Measurements from ENCODE around the gene ATP8A2. TPM values are rescaled to one million over a fixed set of nuclear protein-coding genes. Genes with fewer than 3 reads are reported as not detected.

Gene ATP8A2
- total RNA-seq, 1 donor from 2014 or later: 1.9 TPM

DNA sequence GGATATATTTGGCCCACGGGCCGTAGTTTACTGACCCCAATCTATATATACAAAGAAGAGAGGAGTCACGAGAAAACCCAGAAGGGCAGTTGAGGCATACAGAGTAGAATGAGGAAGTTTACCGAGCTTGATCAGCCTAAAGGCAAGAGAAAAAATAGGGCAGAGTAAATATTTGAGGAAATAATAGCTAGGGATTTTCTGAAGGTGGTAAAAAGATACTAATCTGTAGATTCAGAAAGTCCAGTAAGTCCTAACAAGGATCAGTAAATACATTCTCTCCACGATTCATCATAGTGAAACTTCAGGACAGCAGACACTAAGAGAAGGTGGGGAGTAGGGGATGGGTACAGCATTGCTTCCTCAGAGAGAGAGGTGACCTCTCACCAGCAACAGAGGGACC lies 248.1 kb downstream of the ATP8A2 start:
- no peak for DNase-seq (ENCODE audit: low spot score)
- Mint-ChIP-seq H3K27me3 (ENCODE audit: low read depth) (no peaks in the 10 kb centered on the region), H3K4me1 (ENCODE audit: low read depth) (peaks cover 1% of the 10 kb centered on the region), H3K36me3 (ENCODE audit: low read depth) (peaks cover 1% of the 10 kb centered on the region), H3K27ac (ENCODE audit: unreplicated experiment) (no peak overlapping the region), H3K9me3 (ENCODE audit: low read depth) (no peaks in the 10 kb centered on the region), H3K4me3 (ENCODE audit: unreplicated experiment) (no peak overlapping the region)
- TF ChIP-seq, protein P1, sequence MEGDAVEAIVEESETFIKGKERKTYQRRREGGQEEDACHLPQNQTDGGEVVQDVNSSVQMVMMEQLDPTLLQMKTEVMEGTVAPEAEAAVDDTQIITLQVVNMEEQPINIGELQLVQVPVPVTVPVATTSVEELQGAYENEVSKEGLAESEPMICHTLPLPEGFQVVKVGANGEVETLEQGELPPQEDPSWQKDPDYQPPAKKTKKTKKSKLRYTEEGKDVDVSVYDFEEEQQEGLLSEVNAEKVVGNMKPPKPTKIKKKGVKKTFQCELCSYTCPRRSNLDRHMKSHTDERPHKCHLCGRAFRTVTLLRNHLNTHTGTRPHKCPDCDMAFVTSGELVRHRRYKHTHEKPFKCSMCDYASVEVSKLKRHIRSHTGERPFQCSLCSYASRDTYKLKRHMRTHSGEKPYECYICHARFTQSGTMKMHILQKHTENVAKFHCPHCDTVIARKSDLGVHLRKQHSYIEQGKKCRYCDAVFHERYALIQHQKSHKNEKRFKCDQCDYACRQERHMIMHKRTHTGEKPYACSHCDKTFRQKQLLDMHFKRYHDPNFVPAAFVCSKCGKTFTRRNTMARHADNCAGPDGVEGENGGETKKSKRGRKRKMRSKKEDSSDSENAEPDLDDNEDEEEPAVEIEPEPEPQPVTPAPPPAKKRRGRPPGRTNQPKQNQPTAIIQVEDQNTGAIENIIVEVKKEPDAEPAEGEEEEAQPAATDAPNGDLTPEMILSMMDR (IDR thresholded peaks at IDR 0.05): no peak

DNA sequence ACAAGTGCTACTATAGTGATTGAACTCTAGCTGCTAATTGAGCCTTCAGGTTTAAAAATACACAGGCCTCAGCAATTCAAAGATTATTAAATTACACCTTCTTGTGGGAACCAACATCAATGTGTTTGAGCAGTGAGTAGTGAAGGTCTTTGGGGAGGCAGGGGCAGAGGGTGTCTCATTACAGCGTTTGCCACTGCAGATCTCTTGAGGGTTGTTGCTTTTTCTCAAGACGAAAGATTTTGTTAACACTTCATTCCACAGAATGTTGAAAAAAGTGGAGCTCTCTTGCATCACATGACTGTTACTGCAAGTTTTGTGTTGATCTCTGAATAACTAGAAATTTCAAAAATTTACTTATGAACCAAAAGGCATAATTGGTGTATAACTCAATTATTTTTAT lies 253.6 kb downstream of the ATP8A2 start:
- Mint-ChIP-seq H3K27me3 (ENCODE audit: low read depth) (no peaks in the 10 kb centered on the region), H3K4me3 (ENCODE audit: unreplicated experiment) (no peak overlapping the region), H3K27ac (ENCODE audit: unreplicated experiment) (no peak overlapping the region), H3K36me3 (ENCODE audit: low read depth) (no peaks in the 10 kb centered on the region), H3K9me3 (ENCODE audit: low read depth) (peaks cover 10% of the 10 kb centered on the region), H3K4me1 (ENCODE audit: low read depth) (peaks cover 11% of the 10 kb centered on the region)
- DNase-seq (ENCODE audit: low spot score): no peak
- TF ChIP-seq, protein P1 (IDR thresholded peaks at IDR 0.05): no peak

DNA sequence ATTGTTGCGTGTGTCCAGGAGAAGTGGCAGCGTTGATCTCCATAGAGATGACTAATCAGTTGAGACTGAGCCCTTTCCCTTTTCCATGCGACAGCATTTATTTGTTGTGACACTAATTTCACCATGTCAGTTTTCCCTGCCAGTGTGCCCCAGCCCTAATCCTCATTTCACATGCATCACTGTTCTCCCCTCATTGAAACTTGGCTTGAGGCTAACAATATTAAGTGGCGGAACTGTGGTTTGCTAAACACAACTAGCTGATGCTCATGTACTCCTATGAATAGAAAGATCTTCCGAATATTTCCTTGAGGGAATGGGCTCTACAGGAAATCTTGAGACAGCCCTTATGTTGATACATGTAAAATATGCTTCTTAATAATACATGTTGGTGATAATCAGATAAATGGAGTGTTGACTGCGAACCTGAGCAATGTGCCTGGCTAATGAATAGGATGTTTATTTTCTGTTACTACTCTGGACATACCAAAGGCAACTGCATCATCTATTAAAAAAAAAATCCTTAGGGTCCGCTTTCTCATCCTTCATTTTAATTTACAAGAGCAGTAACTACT lies 258.6 kb downstream of the ATP8A2 start:
- TF ChIP-seq, protein P1 (IDR thresholded peaks at IDR 0.05): no peak
- no peak for DNase-seq (ENCODE audit: low spot score)
- no peaks in the 10 kb centered on the region for H3K36me3 Mint-ChIP-seq (ENCODE audit: low read depth)
- peaks cover 26% of the 10 kb centered on the region for H3K4me1 Mint-ChIP-seq (ENCODE audit: low read depth)
- H3K4me3 Mint-ChIP-seq (ENCODE audit: unreplicated experiment): no peak overlapping the region
- peaks cover 10% of the 10 kb centered on the region for H3K9me3 Mint-ChIP-seq (ENCODE audit: low read depth)
- no peaks in the 10 kb centered on the region for H3K27me3 Mint-ChIP-seq (ENCODE audit: low read depth)
- H3K27ac Mint-ChIP-seq (ENCODE audit: unreplicated experiment): no peak overlapping the region

DNA sequence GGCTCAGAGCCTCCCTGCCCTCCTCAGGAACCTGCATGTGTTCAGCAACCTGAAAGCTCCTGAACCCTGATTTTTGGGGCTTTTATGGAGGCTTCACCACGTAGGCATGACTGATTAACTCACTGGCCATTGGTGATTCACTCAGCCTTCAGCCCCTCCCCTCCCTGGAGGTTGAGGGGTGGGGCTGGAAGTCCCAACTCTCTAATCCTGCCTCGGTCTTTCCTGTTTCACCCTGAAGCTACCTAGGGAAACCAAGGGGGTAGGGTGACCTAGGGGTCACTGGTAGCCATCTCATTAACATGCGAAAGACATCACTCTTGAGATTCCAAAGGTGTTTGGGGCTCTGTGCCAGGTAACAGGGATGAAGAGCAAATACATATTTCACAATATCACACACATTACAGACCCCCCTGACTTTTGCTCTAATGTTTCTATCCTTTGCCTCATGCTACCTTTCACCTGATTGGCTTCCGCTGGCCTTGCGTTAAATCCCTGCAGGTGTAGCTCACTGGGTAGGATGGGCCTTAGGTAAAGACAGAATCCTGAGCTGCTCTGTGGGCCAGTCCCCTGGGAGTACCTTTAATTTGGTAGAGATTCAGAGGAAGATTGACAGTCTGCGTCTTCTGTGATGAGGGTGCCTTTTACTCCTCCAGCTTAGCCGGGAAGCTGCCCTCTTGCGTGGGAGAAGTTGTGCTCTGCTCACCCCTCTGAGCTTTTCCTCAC lies 260.6 kb downstream of the ATP8A2 start:
- Mint-ChIP-seq H3K9me3 (ENCODE audit: low read depth) (peaks cover 5% of the 10 kb centered on the region), H3K27me3 (ENCODE audit: low read depth) (no peaks in the 10 kb centered on the region), H3K36me3 (ENCODE audit: low read depth) (no peaks in the 10 kb centered on the region), H3K27ac (ENCODE audit: unreplicated experiment) (peak overlapping the region; percentile 46), H3K4me3 (ENCODE audit: unreplicated experiment) (no peak overlapping the region), H3K4me1 (ENCODE audit: low read depth) (peaks cover 36% of the 10 kb centered on the region)
- no peak for DNase-seq (ENCODE audit: low spot score)
- TF ChIP-seq, protein P1 (IDR thresholded peaks at IDR 0.05): no peak

DNA sequence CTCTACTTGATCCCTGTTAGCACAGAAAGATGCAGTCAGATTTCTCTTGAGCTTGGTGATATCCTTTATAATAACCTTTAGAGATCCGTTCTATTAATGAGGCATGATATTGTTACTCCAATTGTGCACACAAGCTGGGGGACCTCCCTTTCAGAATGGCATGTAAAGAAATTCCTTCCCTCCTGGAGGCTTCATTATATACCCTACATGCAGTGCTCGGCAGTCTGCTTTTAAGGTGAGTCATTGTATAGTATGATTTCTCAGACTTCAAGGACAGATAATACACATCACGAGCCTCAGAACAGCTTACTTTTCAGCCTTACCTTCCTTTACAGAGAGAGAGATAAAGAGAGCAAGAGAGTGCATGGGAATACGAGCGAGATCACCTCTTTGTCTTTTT lies 261.3 kb downstream of the ATP8A2 start:
- H3K27ac Mint-ChIP-seq (ENCODE audit: unreplicated experiment): peak overlapping the region; percentile 46
- peaks cover 36% of the 10 kb centered on the region for H3K4me1 Mint-ChIP-seq (ENCODE audit: low read depth)
- H3K9me3 Mint-ChIP-seq (ENCODE audit: low read depth): no peaks in the 10 kb centered on the region
- no peak overlapping the region for H3K4me3 Mint-ChIP-seq (ENCODE audit: unreplicated experiment)
- DNase-seq (ENCODE audit: low spot score): no peak
- TF ChIP-seq, protein P1 (IDR thresholded peaks at IDR 0.05): no peak
- no peaks in the 10 kb centered on the region for H3K36me3 Mint-ChIP-seq (ENCODE audit: low read depth)
- no peaks in the 10 kb centered on the region for H3K27me3 Mint-ChIP-seq (ENCODE audit: low read depth)

Measured in chondrocyte (in vitro differentiated cells).